Measurements from ENCODE around the gene PEPD. TPM values are rescaled to one million over a fixed set of nuclear protein-coding genes. Genes with fewer than 3 reads are reported as not detected.

PEPD gene
- total RNA-seq, 1 donor from 2014 or later, result 39.2 TPM

GRCh38 chr19:33546656-33547055 lies 25.1 kb upstream of the PEPD start:
- Mint-ChIP-seq H3K27me3 (peaks cover 6% of the 10 kb centered on the region), H3K36me3 (ENCODE audit: insufficient read depth) (no peaks in the 10 kb centered on the region), H3K27ac (no peak overlapping the region), H3K4me1 (ENCODE audit: low read depth) (no peaks in the 10 kb centered on the region), H3K9me3 (ENCODE audit: low read depth) (no peaks in the 10 kb centered on the region), H3K4me3 (ENCODE audit: low read depth) (no peak overlapping the region)
- no peak for DNase-seq (ENCODE audit: low spot score, unreplicated experiment)
- TF ChIP-seq, protein P1, sequence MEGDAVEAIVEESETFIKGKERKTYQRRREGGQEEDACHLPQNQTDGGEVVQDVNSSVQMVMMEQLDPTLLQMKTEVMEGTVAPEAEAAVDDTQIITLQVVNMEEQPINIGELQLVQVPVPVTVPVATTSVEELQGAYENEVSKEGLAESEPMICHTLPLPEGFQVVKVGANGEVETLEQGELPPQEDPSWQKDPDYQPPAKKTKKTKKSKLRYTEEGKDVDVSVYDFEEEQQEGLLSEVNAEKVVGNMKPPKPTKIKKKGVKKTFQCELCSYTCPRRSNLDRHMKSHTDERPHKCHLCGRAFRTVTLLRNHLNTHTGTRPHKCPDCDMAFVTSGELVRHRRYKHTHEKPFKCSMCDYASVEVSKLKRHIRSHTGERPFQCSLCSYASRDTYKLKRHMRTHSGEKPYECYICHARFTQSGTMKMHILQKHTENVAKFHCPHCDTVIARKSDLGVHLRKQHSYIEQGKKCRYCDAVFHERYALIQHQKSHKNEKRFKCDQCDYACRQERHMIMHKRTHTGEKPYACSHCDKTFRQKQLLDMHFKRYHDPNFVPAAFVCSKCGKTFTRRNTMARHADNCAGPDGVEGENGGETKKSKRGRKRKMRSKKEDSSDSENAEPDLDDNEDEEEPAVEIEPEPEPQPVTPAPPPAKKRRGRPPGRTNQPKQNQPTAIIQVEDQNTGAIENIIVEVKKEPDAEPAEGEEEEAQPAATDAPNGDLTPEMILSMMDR (IDR thresholded peaks at IDR 0.05; ENCODE audit: unreplicated experiment), result no peak

GRCh38 chr19:33545217-33545981 lies 23.8 kb upstream of the PEPD start:
- no peak for DNase-seq (ENCODE audit: low spot score, unreplicated experiment)
- Mint-ChIP-seq H3K27me3 (peaks cover 9% of the 10 kb centered on the region), H3K4me3 (ENCODE audit: low read depth) (no peak overlapping the region), H3K9me3 (ENCODE audit: low read depth) (no peaks in the 10 kb centered on the region), H3K36me3 (ENCODE audit: insufficient read depth) (no peaks in the 10 kb centered on the region), H3K4me1 (ENCODE audit: low read depth) (no peaks in the 10 kb centered on the region), H3K27ac (no peak overlapping the region)
- TF ChIP-seq, protein P1 (IDR thresholded peaks at IDR 0.05; ENCODE audit: unreplicated experiment), result no peak

GRCh38 chr19:33535226-33535625 lies 13.6 kb upstream of the PEPD start:
- H3K9me3 Mint-ChIP-seq (ENCODE audit: low read depth), result no peaks in the 10 kb centered on the region
- TF ChIP-seq, protein P1 (IDR thresholded peaks at IDR 0.05; ENCODE audit: unreplicated experiment), result no peak
- H3K4me3 Mint-ChIP-seq (ENCODE audit: low read depth), result no peak overlapping the region
- H3K4me1 Mint-ChIP-seq (ENCODE audit: low read depth), result peaks cover 1% of the 10 kb centered on the region
- no peak for DNase-seq (ENCODE audit: low spot score, unreplicated experiment)
- H3K27ac Mint-ChIP-seq, result no peak overlapping the region
- no peaks in the 10 kb centered on the region for H3K36me3 Mint-ChIP-seq (ENCODE audit: insufficient read depth)
- peaks cover 6% of the 10 kb centered on the region for H3K27me3 Mint-ChIP-seq

DNA sequence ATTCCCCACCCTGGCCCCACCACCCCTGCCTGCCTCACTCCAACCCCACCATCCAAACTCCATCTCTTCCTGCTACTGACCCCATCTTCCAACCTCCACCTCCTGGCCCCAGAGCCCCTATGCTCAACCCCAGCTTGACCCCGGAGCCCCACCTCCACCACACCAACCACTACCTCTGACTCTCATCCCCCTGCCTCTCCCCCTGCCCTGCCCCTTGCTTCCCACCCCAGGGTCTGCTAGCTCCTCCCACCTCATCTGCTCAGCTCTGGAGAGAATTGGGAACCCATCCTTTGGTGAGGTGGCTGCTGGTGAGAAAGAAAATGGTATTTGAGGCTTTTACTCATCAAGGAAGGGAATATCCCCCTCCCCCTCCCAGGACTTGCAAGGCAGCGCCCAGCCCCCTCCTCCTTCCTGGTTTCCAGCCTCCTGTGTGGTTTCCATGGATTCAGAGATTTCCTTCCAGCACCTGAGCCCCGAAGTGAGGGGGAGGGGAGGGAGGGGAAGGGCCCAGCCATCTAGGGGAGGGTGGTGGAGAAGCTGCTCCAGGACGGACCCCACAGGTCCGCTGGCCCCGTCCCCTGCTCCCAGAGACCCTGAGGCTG lies 11.4 kb upstream of the PEPD start:
- TF ChIP-seq, protein P1 (IDR thresholded peaks at IDR 0.05; ENCODE audit: unreplicated experiment), result no peak
- DNase-seq (ENCODE audit: low spot score, unreplicated experiment), result no peak
- Mint-ChIP-seq H3K4me1 (ENCODE audit: low read depth) (peaks cover 1% of the 10 kb centered on the region), H3K9me3 (ENCODE audit: low read depth) (no peaks in the 10 kb centered on the region), H3K36me3 (ENCODE audit: insufficient read depth) (no peaks in the 10 kb centered on the region), H3K27ac (no peak overlapping the region), H3K27me3 (peaks cover 6% of the 10 kb centered on the region), H3K4me3 (ENCODE audit: low read depth) (no peak overlapping the region)

- no peak overlapping the region for H3K4me3 Mint-ChIP-seq (ENCODE audit: low read depth)
- peaks cover 6% of the 10 kb centered on the region for H3K27me3 Mint-ChIP-seq
- TF ChIP-seq, protein P1 (IDR thresholded peaks at IDR 0.05; ENCODE audit: unreplicated experiment), result no peak
- no peaks in the 10 kb centered on the region for H3K9me3 Mint-ChIP-seq (ENCODE audit: low read depth)
- DNase-seq (ENCODE audit: low spot score, unreplicated experiment), result no peak
- no peak overlapping the region for H3K27ac Mint-ChIP-seq
- no peaks in the 10 kb centered on the region for H3K36me3 Mint-ChIP-seq (ENCODE audit: insufficient read depth)
- H3K4me1 Mint-ChIP-seq (ENCODE audit: low read depth), result no peaks in the 10 kb centered on the region
These were observed 9.3 kb upstream of the PEPD start for GRCh38 chr19:33530842-33531241.

All from progenitor cell of endocrine pancreas (in vitro differentiated cells).